Measurements from ENCODE around the gene MRPL9. TPM values are rescaled to one million over a fixed set of nuclear protein-coding genes. Genes with fewer than 3 reads are reported as not detected.

The MRPL9 gene
- total RNA-seq, 1 experiment from 2014 or later: 80.9 TPM

DNA sequence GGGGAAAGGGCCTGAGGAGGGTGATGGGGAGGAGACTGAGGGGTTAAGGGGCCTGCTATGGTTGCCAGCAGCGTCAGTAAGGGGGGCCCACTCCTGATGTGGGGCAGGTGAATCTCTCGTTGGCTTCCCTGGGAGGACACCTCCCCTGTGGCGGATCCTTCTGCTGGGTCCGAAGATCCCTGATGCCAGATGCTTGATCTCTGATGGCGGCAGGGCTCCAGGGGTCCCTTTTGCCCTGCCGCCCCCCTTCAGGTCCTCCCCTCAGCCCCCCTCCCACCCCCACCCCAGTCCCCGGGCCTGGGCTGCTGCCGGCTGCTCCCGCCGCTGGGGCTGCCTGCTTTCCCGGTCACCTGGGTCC lies 46.9 kb downstream of the MRPL9 start:
- TF ChIP-seq EZH2 (IDR thresholded peaks at IDR 0.05; ENCODE audit: low read depth): no peak
- TF ChIP-seq, protein P1, sequence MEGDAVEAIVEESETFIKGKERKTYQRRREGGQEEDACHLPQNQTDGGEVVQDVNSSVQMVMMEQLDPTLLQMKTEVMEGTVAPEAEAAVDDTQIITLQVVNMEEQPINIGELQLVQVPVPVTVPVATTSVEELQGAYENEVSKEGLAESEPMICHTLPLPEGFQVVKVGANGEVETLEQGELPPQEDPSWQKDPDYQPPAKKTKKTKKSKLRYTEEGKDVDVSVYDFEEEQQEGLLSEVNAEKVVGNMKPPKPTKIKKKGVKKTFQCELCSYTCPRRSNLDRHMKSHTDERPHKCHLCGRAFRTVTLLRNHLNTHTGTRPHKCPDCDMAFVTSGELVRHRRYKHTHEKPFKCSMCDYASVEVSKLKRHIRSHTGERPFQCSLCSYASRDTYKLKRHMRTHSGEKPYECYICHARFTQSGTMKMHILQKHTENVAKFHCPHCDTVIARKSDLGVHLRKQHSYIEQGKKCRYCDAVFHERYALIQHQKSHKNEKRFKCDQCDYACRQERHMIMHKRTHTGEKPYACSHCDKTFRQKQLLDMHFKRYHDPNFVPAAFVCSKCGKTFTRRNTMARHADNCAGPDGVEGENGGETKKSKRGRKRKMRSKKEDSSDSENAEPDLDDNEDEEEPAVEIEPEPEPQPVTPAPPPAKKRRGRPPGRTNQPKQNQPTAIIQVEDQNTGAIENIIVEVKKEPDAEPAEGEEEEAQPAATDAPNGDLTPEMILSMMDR (conservative IDR thresholded peaks at IDR 0.05): no peak

DNA sequence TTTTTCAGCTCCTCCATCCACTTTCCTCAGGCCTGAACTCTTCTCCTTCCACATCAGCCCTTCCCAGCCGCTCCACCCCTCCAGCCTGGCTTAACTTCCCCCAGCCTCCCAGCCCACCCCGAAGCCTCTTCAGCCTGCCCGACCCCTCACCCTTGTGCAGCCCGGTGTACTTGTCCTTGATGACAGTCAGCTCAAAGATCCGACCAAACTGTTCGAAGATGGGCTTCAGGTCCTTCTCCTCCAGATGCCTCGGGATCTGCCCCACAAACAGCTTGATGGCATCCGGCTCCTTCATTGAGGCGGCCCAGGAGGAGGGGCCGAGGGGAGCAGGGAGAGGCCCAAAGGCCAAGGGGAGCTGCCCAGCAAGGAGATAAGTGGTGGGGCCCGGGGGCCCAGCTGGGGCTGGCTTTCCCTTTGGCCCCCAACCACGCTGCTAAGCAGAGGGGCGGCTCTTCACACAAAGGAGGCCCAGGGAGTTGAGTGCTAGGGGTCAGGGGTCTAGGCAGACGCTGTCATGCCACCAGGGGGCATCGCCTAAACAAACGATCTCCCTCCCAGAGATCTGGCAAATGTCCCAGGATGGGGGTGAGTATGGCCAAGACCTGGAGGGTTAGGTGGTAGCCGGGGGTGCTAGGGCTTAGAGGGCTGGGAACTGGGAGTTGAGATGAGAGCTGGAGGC lies 47.4 kb downstream of the MRPL9 start:
- Histone ChIP-seq H2AFZ (no peak overlapping the region), H3K4me3 (no peak overlapping the region), H3K4me2 (no peak overlapping the region), H3K9me3 (ENCODE audit: insufficient read depth, low read depth) (no peaks in the 10 kb centered on the region), H3K36me3 (ENCODE audit: low read depth) (no peaks in the 10 kb centered on the region), H3K79me2 (ENCODE audit: low read depth) (no peaks in the 10 kb centered on the region), H3K27me3 (ENCODE audit: insufficient read depth, low read depth) (peaks cover 60% of the 10 kb centered on the region), H4K20me1 (ENCODE audit: insufficient read depth) (no peaks in the 10 kb centered on the region), H3K9me2 (ENCODE audit: insufficient read depth) (no peaks in the 10 kb centered on the region), H3F3A (ENCODE audit: insufficient read depth, low read depth) (no peaks in the 10 kb centered on the region), H3K4me1 (replicated peaks; ENCODE audit: insufficient read depth) (no peaks in the 10 kb centered on the region), H3K27ac (no peak overlapping the region)
- DNase-seq: no peak
- BruUV-seq (replicated peaks): no TSS peak
- intact Hi-C loops (cut with micrococcal nuclease; ENCODE audit: unreplicated experiment): no loop called here
- TF ChIP-seq, protein P1 (conservative IDR thresholded peaks at IDR 0.05): no peak
- no peak for TF ChIP-seq EZH2 (IDR thresholded peaks at IDR 0.05; ENCODE audit: low read depth)
- CTCF ChIA-PET: no interaction called here
- POLR2A ChIA-PET (ENCODE audit: unreplicated experiment): no interaction called here

More for the DNA sequence above, 46.9 kb downstream of the MRPL9 start:
- Histone ChIP-seq H3K9me2 (ENCODE audit: insufficient read depth) (no peaks in the 10 kb centered on the region), H3K27ac (no peak overlapping the region), H3K27me3 (ENCODE audit: insufficient read depth, low read depth) (peaks cover 60% of the 10 kb centered on the region), H3K4me3 (no peak overlapping the region), H3K36me3 (ENCODE audit: low read depth) (no peaks in the 10 kb centered on the region), H3K4me2 (no peak overlapping the region), H2AFZ (no peak overlapping the region), H3K4me1 (replicated peaks; ENCODE audit: insufficient read depth) (no peaks in the 10 kb centered on the region), H3F3A (ENCODE audit: insufficient read depth, low read depth) (no peaks in the 10 kb centered on the region), H4K20me1 (ENCODE audit: insufficient read depth) (no peaks in the 10 kb centered on the region), H3K9me3 (ENCODE audit: insufficient read depth, low read depth) (no peaks in the 10 kb centered on the region), H3K79me2 (ENCODE audit: low read depth) (no peaks in the 10 kb centered on the region)
- intact Hi-C loops (cut with micrococcal nuclease; ENCODE audit: unreplicated experiment): no loop called here
- DNase-seq: no peak
- CTCF ChIA-PET: no interaction called here
- POLR2A ChIA-PET (ENCODE audit: unreplicated experiment): no interaction called here
- BruUV-seq (replicated peaks): no TSS peak

DNA sequence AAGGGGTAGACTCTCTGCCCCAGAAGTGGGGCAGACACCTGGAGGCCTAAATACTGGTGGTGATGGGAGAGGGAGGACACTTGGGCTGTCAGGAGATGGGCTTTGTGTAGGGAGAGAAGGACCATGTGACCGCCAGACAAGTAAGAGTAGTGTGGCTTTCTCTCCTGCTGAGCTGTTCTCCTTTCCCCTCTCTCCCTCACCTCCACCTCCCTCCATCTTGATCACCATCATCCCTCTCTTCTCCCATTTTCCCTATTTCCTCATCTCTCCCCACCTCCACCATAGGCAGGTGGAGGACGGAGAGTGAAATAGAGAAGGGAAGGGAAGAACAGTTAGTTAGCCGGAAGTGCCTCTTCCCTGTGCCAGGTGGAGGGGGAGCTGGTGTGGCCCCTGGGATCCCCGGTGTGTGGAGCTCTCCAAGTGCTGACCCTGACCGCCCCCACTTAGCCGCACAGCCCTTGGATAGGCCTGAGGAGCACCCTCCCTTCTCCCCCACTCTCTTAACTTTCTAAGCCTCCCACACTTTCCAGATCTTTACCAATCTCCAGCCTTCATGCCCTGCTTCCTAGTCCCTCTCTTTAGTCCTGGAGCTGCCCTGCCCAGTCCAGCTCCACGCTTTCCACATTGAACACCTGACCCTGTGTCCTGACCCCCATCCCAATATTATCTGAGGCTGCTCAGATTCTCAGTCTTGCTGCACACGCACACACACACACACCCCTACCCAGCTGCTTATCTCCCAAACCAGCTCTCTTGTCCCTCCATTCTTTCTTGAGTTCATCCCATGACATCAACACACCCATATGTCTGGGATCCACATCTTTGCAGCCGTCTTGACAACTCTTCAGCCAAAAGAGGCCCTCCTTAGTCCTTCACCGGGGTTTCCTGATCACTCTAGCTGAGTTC lies 48.2 kb downstream of the MRPL9 start:
- no peaks in the 10 kb centered on the region for H3F3A ChIP-seq (ENCODE audit: insufficient read depth, low read depth)
- ChIA-PET POLR2A (ENCODE audit: unreplicated experiment) (no interaction called here), CTCF (no interaction called here)
- DNase-seq: no peak
- H3K9me2 ChIP-seq (ENCODE audit: insufficient read depth): no peaks in the 10 kb centered on the region
- no peaks in the 10 kb centered on the region for H3K36me3 ChIP-seq (ENCODE audit: low read depth)
- H3K4me2 ChIP-seq: no peak overlapping the region
- intact Hi-C loops (cut with micrococcal nuclease; ENCODE audit: unreplicated experiment): no loop called here
- H3K79me2 ChIP-seq (ENCODE audit: low read depth): no peaks in the 10 kb centered on the region
- H3K4me1 ChIP-seq (replicated peaks; ENCODE audit: insufficient read depth): no peaks in the 10 kb centered on the region
- no peak overlapping the region for H3K27ac ChIP-seq
- H2AFZ ChIP-seq: no peak overlapping the region
- H4K20me1 ChIP-seq (ENCODE audit: insufficient read depth): no peaks in the 10 kb centered on the region
- no peak overlapping the region for H3K4me3 ChIP-seq
- no TSS peak for BruUV-seq (replicated peaks)
- no peaks in the 10 kb centered on the region for H3K9me3 ChIP-seq (ENCODE audit: insufficient read depth, low read depth)
- no peak for TF ChIP-seq EZH2 (IDR thresholded peaks at IDR 0.05; ENCODE audit: low read depth)
- TF ChIP-seq, protein P1 (conservative IDR thresholded peaks at IDR 0.05): no peak
- H3K27me3 ChIP-seq (ENCODE audit: insufficient read depth, low read depth): peaks cover 63% of the 10 kb centered on the region

All from PC-9 (cell line).